Skeletal muscle tissue (tissue), 4 donors: Measurements from ENCODE around the gene CKS2. TPM values are rescaled to one million over a fixed set of nuclear protein-coding genes. Genes with fewer than 3 reads are reported as not detected.
"Not testable (repeated sequence)": the region's sequence is repeated elsewhere in the genome, so short reads cannot be mapped to it uniquely, and the experiment has no call there.

Source experiments
- H3K27ac ChIP-seq: one replicate; pipeline ENCODE4 v1.7.0; 2013; ENCODE audit warnings: mild to moderate bottlenecking, low read depth, low read length, inconsistent platforms
- H3K27me3 ChIP-seq, 3 donors: one replicate each; pipeline ENCODE4 v1.7.0; 2013; ENCODE audit warnings: low read length in 3 of 3; ENCODE audit not compliant: control insufficient read depth in 3 of 3, insufficient read depth in 3 of 3
- H3K36me3 ChIP-seq, 3 donors: one replicate each; pipeline ENCODE4 v1.7.0; 2013; ENCODE audit warnings: low read length in 3 of 3; ENCODE audit not compliant: control insufficient read depth in 3 of 3, insufficient read depth in 3 of 3
- H3K4me1 ChIP-seq, 3 donors: one replicate each; pipeline ENCODE4 v1.7.0; 2013; ENCODE audit warnings: low read length in 3 of 3, mild to moderate bottlenecking in 3 of 3; ENCODE audit not compliant: control insufficient read depth in 3 of 3, insufficient read depth in 3 of 3
- H3K4me3 ChIP-seq, 3 donors: one replicate each; pipeline ENCODE4 v1.7.0; 2013; ENCODE audit warnings: low read length in 3 of 3
- H3K9ac ChIP-seq, 3 donors: one replicate each; pipeline ENCODE4 v1.7.0; 2013; ENCODE audit warnings: low read length in 3 of 3, mild to moderate bottlenecking in 3 of 3, moderate library complexity in 2 of 3, low read depth in 1 of 3
- H3K9me3 ChIP-seq, 3 donors: one replicate each; pipeline ENCODE4 v1.7.0; 2013; ENCODE audit warnings: low read length in 3 of 3; ENCODE audit not compliant: control insufficient read depth in 3 of 3
- total RNA-seq: library from RNA; depleted of rRNA; stranded (reverse); fragments of >200 nt; gene quantifications from one replicate; pipeline ENCODE4 v1.2.3, GENCODE V29; 2014
- donor health status: Osteomylitis.

Gene CKS2
- total RNA-seq, result 25.6 TPM

GRCh38 chr9:89310475-89311345, at the start of gene CKS2:
Gene CKS2 (plus strand): TSS chr9:89311195. CDS start chr9:89311293, 98 bp downstream.
- H3K4me3 ChIP-seq, result peak within 1 kb of the TSS; percentile 81 to 87 (median 87)

GRCh38 chr9:89273528-89274279, 37.3 kb upstream of the CKS2 start:
- H3K36me3 ChIP-seq, result no peaks in the 10 kb centered on the region
- H3K9ac ChIP-seq, result no peak overlapping the region
- peaks cover 0 to 2% (median 0%) of the 10 kb centered on the region in 3 donors for H3K9me3 ChIP-seq
- no peak overlapping the region for H3K27ac ChIP-seq
- H3K4me3 ChIP-seq, result no peak overlapping the region
- no peaks in the 10 kb centered on the region for H3K4me1 ChIP-seq
- no peaks in the 10 kb centered on the region for H3K27me3 ChIP-seq

More at GRCh38 chr9:89310475-89311345, at the start of gene CKS2:
- Histone ChIP-seq H3K27me3 (peaks cover 0 to 9% (median 0%) of the 10 kb centered on the region in 3 donors), H3K9me3 (no peaks in the 10 kb centered on the region), H3K27ac (peak within 1 kb of the TSS; percentile 100), H3K4me1 (peaks cover 14 to 27% (median 16%) of the 10 kb centered on the region in 3 donors), H3K36me3 (peaks cover 0 to 3% (median 0%) of the 10 kb centered on the region in 3 donors), H3K9ac (peak within 1 kb of the TSS; percentile 95 to 98 (median 95))

- no peaks in the 10 kb centered on the region for H3K36me3 ChIP-seq
- no peaks in the 10 kb centered on the region for H3K27me3 ChIP-seq
- H3K27ac ChIP-seq, result no peak overlapping the region
- H3K4me1 ChIP-seq, result no peaks in the 10 kb centered on the region
- H3K9me3 ChIP-seq, result peaks cover 0 to 2% (median 0%) of the 10 kb centered on the region in 3 donors
- no peak overlapping the region for H3K4me3 ChIP-seq
- no peak overlapping the region for H3K9ac ChIP-seq
Measured at GRCh38 chr9:89274838-89275237, 36.2 kb upstream of the CKS2 start.

GRCh38 chr9:89276040-89276439, 35.0 kb upstream of the CKS2 start:
- H3K4me1 ChIP-seq, H3K9me3 ChIP-seq, H3K9ac ChIP-seq, H3K27me3 ChIP-seq, H3K36me3 ChIP-seq, H3K27ac ChIP-seq, H3K4me3 ChIP-seq: not testable (repeated sequence)

GRCh38 chr9:89277043-89277442, 34.0 kb upstream of the CKS2 start:
- Histone ChIP-seq H3K4me3 (no peak overlapping the region), H3K36me3 (no peaks in the 10 kb centered on the region), H3K9me3 (peaks cover 0 to 2% (median 0%) of the 10 kb centered on the region in 3 donors), H3K9ac (no peak overlapping the region), H3K27ac (no peak overlapping the region), H3K27me3 (no peaks in the 10 kb centered on the region), H3K4me1 (no peaks in the 10 kb centered on the region)

GRCh38 chr9:89277454-89277853, 33.5 kb upstream of the CKS2 start:
- H3K9me3 ChIP-seq, result peaks cover 0 to 2% (median 0%) of the 10 kb centered on the region in 3 donors
- no peaks in the 10 kb centered on the region for H3K4me1 ChIP-seq
- no peaks in the 10 kb centered on the region for H3K27me3 ChIP-seq
- no peaks in the 10 kb centered on the region for H3K36me3 ChIP-seq
- no peak overlapping the region for H3K9ac ChIP-seq
- H3K27ac ChIP-seq, result no peak overlapping the region
- H3K4me3 ChIP-seq, result no peak overlapping the region

- Histone ChIP-seq H3K27ac (no peak overlapping the region), H3K27me3 (no peaks in the 10 kb centered on the region), H3K4me3 (no peak overlapping the region), H3K9me3 (no peaks in the 10 kb centered on the region), H3K9ac (no peak overlapping the region), H3K36me3 (no peaks in the 10 kb centered on the region), H3K4me1 (no peaks in the 10 kb centered on the region)
Measured at GRCh38 chr9:89278551-89278950, 32.4 kb upstream of the CKS2 start.

- H3K9ac ChIP-seq, result no peak overlapping the region
Measured at GRCh38 chr9:89278997-89279739, 31.8 kb upstream of the CKS2 start.

GRCh38 chr9:89281106-89281505, 29.9 kb upstream of the CKS2 start:
- H3K9me3 ChIP-seq, result no peaks in the 10 kb centered on the region
- no peaks in the 10 kb centered on the region for H3K4me1 ChIP-seq
- no peak overlapping the region for H3K27ac ChIP-seq
- H3K27me3 ChIP-seq, result no peaks in the 10 kb centered on the region
- no peaks in the 10 kb centered on the region for H3K36me3 ChIP-seq
- no peak overlapping the region for H3K4me3 ChIP-seq
- no peak overlapping the region for H3K9ac ChIP-seq

More at GRCh38 chr9:89278997-89279739, 31.8 kb upstream of the CKS2 start:
- no peaks in the 10 kb centered on the region for H3K4me1 ChIP-seq
- H3K9me3 ChIP-seq, result no peaks in the 10 kb centered on the region
- H3K27ac ChIP-seq, result no peak overlapping the region
- no peaks in the 10 kb centered on the region for H3K27me3 ChIP-seq
- no peak overlapping the region for H3K4me3 ChIP-seq
- H3K36me3 ChIP-seq, result no peaks in the 10 kb centered on the region
